Measurements from ENCODE around the gene USP44.

USP44 gene

DNA sequence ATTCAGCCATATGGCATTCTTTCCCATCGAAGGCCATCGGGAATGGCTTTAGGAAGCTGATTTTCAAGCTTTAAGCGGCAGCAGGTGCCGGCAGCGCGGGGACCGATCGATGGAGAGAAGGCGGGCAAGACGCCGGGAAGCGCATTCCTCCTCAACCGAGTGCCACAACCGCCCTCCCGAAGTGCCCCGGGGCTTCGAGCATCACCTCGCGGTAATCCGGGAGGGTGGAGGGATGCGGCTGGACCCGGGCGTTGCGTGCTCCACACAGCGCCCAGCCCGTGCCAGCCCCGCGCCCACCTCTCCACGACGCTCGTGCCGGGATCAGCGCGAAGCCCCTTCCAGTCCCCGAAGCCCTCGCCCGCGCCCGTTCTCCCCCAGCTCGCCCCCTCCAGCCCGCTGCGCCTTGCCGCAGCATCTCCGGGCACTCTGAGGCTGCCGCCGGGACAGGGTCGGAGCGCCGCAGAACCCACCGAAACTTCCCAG is 3.2 kb downstream of the USP44 start:
- DNase-seq: peak in 1 of 2 experiments; percentile 6

DNA sequence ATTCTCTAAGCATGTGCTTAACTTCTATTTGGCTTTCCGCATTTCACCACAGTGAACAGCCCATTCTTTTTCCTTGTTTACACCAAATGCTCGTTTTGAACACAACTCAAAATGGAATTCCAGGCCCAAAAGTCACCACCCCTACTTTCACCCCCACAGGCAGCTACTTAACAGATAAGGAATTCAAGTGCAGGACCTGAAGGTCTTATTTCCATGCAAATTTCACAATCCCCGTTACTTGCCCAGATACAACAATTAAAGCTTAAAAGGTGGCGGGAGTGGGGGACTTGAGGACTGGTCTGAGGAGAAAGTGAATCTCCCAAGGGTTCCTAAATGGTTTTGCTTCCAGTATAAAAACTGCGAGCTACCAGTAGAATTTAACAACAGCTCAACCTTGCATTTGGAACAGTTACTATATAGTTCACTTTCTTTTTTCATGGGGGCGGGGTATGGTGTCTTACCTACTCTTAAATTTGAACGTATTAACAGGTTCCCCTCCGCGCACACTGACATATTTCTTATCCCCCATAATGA is 3.7 kb downstream of the USP44 start:
- no peak for DNase-seq

GRCh38 chr12:95546491-95546813 is 4.8 kb downstream of the USP44 start:
- no peak for DNase-seq

- DNase-seq: peak; percentile 76 to 91
These were observed 5.4 kb downstream of the USP44 start for GRCh38 chr12:95545731-95546490.

DNA sequence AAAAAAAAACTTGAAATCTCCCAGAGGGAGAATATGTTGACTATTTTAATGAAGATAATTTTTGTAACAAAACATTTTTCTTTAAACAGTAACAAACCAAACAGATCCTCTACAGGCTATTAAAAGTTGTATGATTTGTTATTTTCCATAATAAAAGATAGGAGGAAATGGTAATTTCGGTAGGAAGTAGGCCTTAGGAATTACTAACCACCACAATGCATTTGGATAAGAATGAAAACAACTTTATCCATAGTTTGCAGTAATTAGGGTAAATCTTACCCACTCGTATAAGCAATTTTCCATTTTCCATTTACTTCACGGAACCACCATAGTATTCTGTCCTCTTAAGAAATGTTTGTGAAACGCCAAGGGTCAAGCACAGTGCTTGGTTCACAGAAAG is 6.0 kb downstream of the USP44 start:
- no peak for DNase-seq

DNA sequence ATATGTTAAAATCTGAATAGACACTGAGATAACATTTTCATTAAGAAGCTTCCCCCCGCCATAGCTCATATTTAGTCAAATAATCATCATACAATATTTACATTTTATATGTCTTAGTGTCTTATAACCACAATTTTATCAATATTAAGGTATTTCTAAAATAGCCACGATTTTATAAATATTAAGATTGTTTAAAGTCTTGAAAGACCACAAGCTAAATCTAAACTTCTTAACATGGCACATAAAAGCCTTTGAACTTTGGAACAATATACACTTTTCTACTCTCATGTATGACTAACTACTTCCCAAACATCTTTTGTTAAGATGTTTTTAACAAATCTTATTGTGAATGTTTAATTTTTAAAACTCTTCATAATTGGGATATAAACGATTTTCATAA is 6.5 kb downstream of the USP44 start:
- DNase-seq: no peak

GRCh38 chr12:95543305-95543704 is 8.0 kb downstream of the USP44 start:
- DNase-seq: no peak

DNA sequence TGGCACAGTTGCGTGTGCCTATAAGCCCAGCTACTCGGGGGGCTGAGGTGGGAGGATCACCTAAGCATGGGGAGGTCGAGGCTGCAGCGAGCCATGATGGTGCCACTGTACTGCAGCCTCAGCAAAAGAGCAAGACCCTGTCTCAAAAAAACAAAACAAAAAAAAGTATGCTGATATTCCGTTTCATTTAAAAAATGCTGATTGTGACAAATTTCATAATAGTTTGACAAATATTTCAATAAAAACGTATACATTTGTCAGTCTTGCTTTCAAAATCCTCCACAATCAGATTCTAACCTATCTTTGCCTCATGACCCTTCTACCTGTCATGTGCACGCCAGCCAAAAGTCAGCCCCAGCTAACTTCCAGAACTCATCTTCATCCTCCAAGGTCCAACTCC is 9.8 kb downstream of the USP44 start:
- no peak for DNase-seq

DNA sequence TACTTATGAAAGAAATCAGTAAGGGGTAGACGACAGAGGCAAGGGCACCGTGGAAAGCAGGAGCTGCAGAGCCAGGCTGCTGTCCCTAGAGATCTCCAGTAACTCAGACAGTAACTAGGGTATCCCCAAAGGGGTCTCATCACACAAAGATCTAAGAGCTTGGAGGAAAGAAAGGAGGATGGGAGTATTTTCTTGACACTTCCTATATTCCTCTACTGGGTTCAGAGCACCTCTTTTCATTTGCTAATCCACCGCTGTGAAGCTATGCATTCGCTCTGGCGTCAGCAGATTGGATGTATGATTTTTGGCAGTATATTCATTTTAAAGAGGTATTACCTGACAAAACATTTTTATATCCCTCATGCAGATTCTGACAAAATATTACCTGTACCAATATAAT is 12.6 kb downstream of the USP44 start:
- DNase-seq: no peak

DNA sequence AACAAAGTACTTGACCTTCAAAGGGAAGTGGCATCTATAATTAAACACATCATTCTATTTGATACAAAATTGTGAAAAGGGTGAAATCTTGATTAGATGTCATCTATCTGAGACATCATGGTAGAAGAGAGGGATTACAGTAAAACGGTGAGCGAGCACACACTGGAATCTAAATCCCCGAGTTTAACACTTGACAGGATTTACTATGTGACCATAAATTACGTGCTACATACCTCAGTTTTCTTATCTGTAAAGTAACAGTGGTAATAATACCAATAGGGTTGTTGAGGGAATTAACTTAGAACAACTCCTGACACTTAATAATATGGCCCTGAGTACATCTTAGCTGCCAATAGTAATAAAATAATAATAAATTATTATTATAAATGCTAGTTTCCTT is 13.3 kb downstream of the USP44 start:
- DNase-seq: no peak

- DNase-seq: no peak
These were observed 17.3 kb downstream of the USP44 start for GRCh38 chr12:95533985-95534384.

DNA sequence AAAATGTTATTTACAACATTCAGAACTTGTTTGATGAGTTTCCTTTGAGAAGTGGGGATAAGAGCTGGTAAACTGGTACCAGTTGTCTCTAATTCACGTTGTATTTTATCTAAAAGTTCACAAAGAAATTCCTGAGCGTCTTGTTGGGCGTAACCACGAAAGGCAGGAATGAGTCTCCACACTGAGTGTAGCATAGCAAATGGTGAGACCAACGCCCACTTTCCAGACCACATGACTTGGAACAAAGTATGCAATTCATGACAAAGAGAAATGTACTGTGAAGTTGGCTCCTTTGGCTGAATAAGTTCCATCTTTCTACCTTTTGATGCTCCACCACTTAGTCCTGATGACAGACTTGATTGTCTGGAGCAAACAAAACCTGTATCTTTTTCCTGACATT is 18.4 kb downstream of the USP44 start:
- DNase-seq: no peak

- DNase-seq: peak in 1 of 2 experiments; percentile 1
These were observed 21.5 kb downstream of the USP44 start for GRCh38 chr12:95529693-95530225.

DNA sequence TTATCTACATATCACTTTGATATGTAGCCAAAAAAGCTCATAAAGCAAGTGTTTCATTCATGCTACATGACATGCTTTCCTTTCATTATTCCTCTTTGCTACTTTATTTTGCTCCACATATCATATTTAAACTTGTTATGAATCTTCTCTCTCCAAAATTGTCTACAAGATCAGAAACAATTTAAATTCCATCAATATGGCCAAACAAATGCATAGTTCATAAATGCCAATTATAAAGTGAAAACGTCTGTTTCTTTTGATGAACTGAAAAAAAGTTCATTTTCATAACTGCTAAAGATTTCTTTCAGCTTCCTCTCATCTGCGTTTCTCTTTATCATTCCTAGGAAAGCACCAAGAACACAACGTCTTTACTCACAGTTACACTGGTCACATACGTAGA is 22.8 kb downstream of the USP44 start:
- DNase-seq: no peak

GRCh38 chr12:95522692-95523091 is 28.6 kb downstream of the USP44 start:
- no peak for DNase-seq

DNA sequence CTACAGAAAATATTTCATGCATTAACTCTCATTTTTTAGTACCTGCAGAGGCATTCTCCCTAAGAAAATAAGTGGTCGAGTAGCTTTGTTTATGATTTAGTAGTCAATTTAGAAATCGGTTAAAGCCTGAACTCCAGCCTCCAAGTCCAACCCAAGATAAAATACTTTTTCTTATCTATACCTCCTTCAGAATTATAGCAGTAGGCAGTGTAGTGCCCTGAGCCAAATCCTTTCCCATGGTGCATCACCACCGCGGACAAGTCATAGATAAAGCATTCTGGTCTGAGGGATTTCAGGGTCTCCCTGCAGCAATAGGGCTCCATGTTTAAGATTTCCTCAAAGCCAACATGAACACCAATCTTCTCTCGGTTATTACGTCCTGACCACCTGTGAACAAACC is 30.5 kb downstream of the USP44 start:
- DNase-seq: no peak

DNA sequence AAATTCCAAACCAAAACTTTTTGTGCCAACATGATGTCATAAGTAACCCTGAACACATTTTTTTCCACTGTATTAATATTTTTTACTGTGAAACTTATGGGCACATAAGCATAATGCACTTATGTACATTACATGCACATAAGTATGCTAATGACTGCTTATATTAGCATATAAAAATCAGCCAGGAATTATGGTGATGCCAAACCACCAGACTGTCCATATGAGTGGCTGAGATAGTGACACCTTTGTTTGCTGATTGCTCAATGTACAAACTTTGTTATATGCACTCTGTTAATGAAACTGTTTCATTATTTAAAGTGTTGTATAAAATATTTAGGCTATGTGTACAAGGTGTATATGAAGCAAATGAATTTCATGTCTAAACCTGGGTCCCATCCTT is 32.3 kb downstream of the USP44 start:
- DNase-seq: no peak

DNA sequence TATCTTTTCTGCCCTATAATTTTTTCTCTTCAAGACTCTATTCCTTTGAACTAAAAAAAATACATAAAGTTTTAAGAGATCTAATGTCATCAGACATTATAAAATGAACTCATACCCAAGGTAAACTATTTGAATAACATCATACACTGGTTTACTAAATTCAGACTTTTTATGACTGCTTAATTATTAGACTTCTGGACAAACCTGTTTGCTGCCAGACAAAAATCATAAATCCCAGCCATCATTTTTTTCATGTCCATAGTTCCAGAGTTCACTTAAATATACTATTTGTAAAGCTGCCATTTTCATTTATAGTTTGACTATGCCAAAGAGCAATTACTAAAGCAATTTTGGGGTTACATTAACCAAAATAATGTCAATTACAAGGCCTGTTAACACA is 34.0 kb downstream of the USP44 start:
- DNase-seq: no peak

DNA sequence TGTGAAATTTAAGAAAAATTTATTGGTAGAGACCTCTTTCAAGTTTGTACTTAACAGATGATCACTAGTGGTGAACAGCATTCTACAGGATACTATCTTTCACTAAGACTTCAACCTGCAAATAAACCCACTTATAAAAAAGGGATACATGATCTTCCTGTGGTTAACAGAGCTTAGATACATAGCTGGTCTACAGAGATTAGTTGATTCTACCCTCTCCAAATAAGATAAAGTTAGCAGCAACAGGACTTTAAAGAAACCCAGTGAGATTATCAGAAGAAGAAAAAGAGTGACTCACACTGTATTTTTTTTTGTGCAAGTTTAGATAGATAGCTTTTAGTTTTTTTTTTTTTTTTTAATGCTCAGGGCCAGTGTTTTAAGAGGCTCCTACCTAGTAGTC is 34.5 kb downstream of the USP44 start:
- no peak for DNase-seq

DNA sequence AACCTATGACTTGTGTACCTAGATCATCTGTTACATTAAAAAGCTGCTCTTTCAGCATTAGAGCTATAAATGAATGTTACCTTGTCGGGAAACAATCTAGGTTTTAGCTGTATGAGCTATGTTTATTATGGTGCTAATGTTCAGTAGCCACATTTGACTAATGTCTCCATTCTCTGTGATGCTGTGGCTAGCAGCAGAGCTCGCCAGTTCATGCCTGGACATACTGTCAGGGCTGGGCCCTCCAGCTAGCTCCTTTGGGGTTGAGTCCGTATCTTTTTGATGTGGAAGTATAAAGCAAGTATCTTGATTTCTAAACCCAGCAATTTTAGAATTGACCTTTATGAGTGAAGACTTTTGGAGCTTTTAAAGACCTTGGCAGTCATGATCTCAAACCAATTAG is 36.1 kb downstream of the USP44 start:
- no peak for DNase-seq

DNA sequence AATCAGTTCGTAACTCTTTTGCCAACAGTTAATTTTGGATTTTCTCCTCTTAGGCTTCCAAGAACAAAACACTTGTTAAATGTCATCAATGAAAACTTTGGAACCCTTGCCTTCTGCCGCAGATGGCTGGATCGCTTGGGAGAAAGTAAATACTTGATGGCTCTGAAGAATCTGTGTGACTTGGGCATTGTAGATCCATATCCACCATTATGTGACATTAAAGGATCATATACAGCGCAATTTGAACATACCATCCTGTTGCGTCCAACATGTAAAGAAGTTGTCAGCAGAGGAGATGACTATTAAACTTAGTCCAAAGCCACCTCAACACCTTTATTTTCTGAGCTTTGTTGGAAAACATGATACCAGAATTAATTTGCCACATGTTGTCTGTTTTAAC is 37.7 kb downstream of the USP44 start:
- no peak for DNase-seq

DNA sequence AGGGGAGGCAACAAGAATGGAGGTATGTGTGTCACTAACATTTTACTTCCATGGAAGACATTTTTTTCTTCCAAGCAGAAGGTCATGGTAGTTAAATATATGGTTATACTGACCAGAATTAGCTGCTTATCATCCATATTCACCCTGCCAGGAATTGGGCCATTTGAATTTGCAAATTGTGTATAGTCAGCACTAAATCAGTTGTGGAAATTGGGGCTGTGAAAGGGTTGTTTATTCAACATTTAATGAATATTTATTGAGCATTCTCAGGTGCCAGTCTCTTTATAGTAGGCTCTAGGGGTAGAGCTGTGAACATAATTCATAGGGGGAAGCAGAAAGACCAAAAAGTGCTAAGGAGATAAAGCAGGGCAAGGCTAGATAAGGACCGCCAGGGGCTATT is 39.3 kb downstream of the USP44 start:
- no peak for DNase-seq

DNA sequence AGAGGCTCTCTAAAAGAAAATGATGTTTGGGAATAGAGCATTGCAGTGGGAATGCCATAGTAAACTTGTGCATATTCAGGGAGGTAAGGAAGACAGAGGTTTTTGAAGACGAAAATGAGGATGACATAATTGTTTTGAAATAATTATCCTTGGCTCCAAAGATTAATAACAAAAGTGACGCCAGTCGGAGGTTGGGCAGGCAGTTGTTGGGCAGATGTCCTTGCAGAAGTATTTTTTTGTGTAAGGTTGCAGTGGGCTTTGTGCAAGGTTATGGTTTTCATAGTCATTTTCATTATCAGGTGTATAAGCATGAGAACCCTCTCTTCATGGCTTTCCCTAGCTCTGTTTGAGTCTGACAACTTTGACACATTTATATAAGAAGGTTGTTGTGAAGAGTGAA is 42.0 kb downstream of the USP44 start:
- no peak for DNase-seq

- DNase-seq: no peak
These were observed 44.4 kb downstream of the USP44 start for GRCh38 chr12:95506707-95507523.

All from NCI-H2081 (cell line).